CD4-positive, alpha-beta T cell treated with Interleukin-1 beta for 1 hour (primary cell): ENCODE results near the gene SLC16A3.

Source experiments
- DNase-seq, 2 donors: peaks; one replicate each; pipeline ENCODE4 v3.0.0-alpha.2; 2020 to 2022

Gene SLC16A3

GRCh38 chr17:82237083-82237745 lies 8.4 kb downstream of the SLC16A3 start:
- DNase-seq, result no peak

DNA sequence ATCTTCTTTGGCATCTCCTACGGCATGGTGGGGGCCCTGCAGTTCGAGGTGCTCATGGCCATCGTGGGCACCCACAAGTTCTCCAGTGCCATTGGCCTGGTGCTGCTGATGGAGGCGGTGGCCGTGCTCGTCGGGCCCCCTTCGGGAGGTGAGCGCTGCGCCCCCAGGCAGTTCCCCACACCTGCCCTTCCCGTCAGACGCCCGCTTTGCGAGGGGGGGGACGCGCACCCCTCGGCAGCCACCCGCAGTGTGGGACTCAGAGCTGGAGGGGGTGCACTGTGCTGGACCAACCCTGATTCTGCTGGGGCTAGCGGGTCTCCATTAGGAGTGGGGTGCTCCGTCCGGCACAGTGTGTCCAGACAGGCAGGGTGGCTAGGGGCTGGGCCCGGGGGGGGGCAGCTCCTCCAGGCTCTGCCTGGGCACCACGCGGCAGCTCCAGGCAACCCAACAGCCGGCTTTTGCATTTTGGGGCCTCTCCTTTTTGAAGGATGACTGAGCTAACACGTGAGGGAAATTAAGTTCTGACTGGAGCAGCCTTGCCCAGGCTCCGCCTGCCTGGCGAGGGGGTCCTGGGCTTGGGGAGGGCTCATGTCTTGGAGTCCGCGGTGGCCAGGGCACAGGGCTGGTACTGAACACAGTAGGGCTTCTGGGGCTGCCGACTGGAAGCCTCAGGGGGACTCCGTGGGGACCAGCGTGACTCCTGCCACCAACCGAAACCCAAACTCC lies 9.1 kb downstream of the SLC16A3 start:
- no peak for DNase-seq

GRCh38 chr17:82238472-82239201 lies 9.8 kb downstream of the SLC16A3 start:
- DNase-seq, result peak; percentile 79

DNA sequence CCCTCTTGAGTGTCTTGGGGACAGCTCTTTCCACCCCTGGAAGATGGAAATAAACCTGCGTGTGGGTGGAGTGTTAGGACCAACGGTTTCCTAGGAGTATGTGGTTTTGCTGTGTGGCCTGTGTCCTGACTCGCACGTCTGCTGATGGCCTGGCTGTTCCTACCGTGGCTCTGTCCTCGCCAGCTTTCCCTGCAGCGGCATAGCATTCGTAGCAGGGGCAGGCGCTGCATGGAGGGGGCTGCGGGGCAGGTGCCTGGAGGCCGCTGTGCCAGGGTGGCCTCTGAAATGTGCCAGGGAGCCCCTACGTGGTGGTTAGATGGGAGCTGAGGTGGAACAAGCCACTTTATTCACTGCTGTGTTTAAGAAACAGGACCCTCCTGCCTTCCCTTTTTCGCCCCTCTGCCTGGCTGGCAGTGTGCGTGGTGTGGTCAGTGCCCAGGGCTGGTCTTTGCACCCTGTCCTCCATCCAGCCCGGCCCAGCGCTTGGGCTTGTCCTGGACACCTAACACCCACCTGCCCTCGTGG lies 10.6 kb downstream of the SLC16A3 start:
- DNase-seq, result no peak

- no peak for DNase-seq
These were observed 11.2 kb downstream of the SLC16A3 start for GRCh38 chr17:82239926-82240505.

GRCh38 chr17:82240506-82241182 lies 11.8 kb downstream of the SLC16A3 start:
- DNase-seq, result no peak

DNA sequence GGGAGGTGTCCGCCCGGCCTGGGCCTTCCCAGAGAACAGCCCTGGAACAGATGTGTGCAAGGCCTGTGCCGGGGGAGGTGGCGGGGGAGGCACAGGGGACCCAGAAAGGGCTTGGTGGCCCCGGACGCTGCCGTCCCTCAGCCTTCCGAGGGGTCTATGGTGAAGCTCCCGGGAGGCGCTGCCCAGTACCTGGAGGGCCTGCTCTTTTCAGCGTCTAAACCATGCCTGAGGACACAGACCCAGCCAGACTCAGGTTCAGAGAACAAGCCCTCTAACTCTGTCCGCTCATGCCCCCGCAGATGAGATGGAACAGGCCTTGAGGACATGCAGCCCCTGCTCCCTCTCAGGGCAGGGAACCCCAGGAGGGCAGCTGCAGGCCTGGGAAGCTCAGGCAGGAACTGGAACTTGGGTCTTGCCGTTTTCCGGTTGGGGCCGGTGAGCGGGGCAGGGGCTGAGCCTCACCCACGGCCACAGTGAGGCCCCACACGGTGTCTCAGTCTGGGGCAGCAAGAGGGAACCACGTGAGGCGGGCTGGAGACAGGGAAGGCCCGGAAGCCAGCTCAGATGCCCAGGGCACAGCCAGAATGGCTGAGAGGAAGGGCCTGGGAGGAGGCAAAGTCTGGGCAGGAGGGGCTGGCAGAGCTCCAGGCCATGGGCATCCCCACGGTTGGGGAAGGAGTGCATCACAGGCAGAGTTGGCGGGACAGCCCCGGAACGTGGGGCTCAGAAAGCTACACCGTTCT lies 12.5 kb downstream of the SLC16A3 start:
- peak in 1 of 2 donors; percentile 75 for DNase-seq

DNA sequence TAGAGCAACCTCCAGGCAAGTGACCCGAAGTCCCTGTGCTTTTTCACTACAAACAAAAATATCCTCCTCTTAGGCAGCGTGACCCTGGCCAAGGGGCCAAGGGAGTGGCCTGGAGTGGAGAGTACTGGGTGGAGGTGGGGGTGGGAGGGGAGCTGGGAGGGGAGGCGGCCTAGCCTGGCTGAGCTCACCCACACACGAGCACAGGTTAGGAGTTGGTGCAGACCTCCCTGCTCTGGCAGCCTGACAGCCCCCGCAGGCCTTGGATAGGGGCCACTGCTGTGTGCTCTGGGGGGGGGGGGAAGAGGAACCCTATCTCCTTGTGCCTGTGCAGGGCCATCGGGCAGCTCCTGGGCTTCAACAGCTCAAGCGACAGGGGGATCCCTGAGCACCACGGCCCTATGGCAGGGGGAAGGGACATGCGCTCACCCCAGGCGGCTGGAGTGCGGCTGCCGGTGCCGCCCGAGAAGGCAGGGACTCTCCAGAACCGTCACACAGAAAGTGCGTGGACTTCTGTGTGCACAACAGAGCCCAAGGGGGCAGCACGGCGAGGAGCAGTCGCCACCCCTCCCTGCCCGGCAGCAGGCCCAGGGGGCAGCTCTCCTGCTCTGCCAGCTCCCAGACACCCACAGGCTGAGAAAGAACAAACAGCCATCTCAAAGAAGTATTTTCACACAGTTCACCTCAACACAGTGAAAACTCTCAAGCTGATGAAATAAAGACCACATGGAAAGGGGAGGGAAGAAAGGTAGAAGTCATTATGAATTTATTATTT lies 13.3 kb downstream of the SLC16A3 start:
- no peak for DNase-seq

GRCh38 chr17:82242698-82242976 lies 13.8 kb downstream of the SLC16A3 start:
- DNase-seq, result no peak

DNA sequence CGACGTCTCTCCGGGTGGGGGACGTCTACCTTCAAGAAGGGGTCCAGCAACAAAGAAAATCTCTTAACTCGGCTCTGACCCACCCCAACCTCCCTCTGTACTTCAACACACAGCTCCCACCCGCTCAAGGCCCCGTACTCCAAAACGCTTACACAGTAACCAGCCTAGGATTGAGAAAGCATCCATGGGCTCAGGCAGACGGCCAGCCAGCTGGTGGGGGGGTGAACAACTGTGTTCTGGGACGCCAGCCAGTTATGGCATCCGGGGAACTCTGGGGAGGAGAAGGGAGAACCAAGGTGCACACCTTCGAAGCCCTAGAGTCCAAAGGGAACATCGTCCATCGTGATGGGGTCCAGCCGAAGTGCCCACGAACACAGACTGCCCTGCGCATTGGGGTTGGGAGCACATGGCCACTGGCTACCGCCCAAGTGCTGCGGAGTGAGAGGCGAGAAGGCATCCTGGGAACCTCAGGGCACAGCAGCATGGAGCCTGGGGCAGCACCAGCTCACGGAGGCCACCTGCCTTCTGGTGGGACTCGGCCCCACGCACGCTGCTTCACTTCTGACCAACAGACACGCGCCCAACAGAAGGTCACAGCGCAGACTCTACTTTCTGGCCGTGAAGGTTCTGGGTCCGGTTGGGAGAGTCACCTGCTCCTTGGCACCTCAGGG lies 14.3 kb downstream of the SLC16A3 start:
- DNase-seq, result no peak

- DNase-seq, result no peak
These were observed 15.0 kb downstream of the SLC16A3 start for GRCh38 chr17:82243648-82244412.

GRCh38 chr17:82244413-82245133 lies 15.7 kb downstream of the SLC16A3 start:
- no peak for DNase-seq

DNA sequence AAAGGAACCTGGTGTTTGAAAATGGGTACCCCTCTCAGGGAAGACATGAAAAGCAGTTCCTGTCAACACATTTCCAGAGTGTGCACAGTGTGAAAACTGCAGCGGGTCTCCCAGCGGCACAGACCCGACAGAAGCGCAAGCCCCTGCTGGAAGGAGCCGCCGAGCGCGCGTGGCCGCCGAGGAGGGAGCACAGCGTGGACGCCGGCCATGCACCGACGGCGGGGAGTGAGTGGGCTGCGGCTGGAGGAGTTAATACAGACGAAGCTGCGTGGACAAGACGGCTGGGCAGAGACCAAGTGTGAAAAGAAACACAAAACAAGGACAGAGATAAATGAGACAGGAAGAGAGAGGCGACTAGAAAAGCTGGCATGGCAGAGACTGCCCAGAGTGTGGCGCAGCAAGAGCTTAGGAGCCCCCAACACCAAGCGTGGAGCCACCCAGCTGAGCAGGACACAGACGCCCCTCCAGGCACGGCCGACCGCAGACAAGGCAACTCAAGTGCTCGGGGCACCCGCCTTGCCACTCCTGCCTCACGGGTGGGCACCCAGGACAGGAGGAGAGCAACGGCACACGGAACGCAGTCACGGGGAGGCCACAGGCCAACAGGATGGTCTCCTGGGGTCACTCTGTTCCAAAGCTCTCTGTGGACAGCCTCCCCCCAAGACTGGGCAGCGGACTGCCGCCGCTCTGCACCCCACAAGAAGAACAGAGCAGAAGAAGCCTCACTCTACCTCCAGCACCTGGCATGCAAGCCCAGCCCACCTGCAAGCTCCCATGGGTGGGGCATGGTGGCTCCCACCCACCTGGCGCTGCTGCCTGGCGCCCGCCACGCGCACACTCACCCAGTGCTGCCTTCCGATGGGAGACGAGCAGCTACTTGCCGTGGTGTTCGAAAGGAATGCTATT lies 16.5 kb downstream of the SLC16A3 start:
- DNase-seq, result no peak

- DNase-seq, result no peak
These were observed 17.2 kb downstream of the SLC16A3 start for GRCh38 chr17:82246040-82246364.

DNA sequence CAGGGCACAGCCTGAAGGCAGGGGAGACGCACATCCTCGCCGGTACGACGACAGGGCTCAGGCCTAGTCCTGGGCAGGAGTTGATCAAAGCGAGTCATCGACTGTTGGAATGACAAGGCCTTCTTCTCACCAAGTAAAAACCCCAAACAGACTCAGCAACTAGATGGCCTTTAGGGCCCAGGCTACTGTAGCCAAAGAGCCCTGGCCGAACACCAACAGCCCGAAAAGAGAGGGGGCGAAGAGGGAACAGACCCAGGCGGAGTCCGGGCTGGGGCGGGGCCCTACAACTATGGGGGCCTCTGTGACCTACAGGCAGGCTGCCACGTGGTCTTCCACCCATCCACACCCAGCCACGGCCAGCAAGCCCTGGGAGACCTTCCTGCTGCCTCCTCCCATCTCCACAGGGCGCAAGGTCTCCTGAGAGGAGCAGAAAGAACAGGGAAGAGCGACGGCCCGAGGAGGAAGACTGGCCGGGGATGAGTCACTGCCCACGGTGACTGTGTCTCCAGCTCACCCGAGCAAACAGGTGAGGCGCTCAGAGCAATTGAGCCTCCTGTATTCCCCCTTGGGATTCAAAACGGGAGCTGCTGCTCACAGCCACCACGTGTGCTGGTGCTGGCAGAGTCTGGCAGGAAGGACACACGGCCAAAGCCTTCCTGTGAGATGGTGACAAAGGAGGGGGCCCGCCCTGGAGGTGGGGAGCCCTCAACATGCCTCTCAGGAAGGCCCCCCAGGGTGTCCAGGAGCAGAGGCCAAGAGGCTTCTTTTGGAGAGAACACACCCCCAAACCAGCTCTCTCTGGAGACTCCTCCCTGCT lies 17.7 kb downstream of the SLC16A3 start:
- DNase-seq, result no peak

DNA sequence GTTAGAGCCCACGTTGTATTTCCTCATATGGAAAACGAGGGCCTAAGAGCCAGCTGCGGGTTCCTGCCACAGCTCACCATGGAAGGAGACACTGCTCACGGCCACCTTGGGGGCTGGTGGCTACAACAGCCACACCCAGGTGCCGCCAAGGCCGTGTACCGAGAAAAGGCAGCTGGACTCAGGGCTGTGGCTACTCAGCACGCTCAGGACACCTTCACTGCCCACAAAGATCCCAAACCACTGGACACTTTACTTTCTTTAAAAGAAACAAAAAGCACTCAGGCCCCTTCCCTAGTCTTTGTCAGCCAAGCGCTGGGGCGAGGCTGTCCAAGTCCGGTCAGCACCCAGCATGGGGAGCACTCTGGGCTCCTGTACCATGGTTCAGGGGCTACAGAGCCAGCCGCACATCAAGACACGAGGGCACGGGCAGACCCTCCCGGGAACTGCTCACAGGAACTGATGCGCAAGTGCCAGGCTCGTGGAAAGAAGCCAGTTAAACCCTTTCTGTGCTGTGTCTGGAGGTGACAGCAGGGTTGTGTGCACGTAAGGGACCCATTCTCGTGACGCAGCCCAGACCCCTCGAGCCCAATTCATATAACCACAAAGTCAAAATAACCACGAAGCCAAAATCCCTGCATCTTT lies 18.5 kb downstream of the SLC16A3 start:
- DNase-seq, result no peak
